HG03342 (cell line): Measurements from ENCODE around the gene DDIT3.
A peak's percentile ranks its signal among the peaks of the same experiment; 100 is the strongest.

Source experiments
- ATAC-seq: cut with Tn5 transposase; IDR thresholded peaks from one replicate; pipeline ENCODE4 v1.9.1; 2021; ENCODE audit warnings: mild to moderate bottlenecking, moderate library complexity; ENCODE audit not compliant: unreplicated experiment

Gene DDIT3

GRCh38 chr12:57487597-57488401 lies 32.5 kb downstream of the DDIT3 start, which contains the start of gene MARS1:
MARS1 (plus strand) TSS chr12:57488068; CDS start chr12:57488091, 23 bp downstream.
- ATAC-seq: peak; percentile 96

- ATAC-seq: no peak
Observed at GRCh38 chr12:57487055-57487596, 33.2 kb downstream of the DDIT3 start.

GRCh38 chr12:57485695-57486094 lies 34.6 kb downstream of the DDIT3 start:
- ATAC-seq: no peak

- ATAC-seq: no peak
Observed at GRCh38 chr12:57483466-57483865, 36.8 kb downstream of the DDIT3 start.

GRCh38 chr12:57481671-57482070 lies 38.6 kb downstream of the DDIT3 start:
- ATAC-seq: no peak

GRCh38 chr12:57479376-57480115 lies 40.8 kb downstream of the DDIT3 start, which contains the start of gene ARHGAP9:
ARHGAP9 (minus strand) TSS chr12:57479866; CDS start chr12:57479406, 460 bp downstream.
- peak; percentile 37 for ATAC-seq

- ATAC-seq: no peak
Observed at GRCh38 chr12:57479043-57479375, 41.3 kb downstream of the DDIT3 start.

GRCh38 chr12:57477710-57478681 lies 42.3 kb downstream of the DDIT3 start:
- ATAC-seq: peak; percentile 36

GRCh38 chr12:57476993-57477709 lies 43.2 kb downstream of the DDIT3 start:
- no peak for ATAC-seq

GRCh38 chr12:57476162-57476992 lies 43.9 kb downstream of the DDIT3 start:
- peak; percentile 48 for ATAC-seq

- no peak for ATAC-seq
Observed at GRCh38 chr12:57475271-57476161, 44.8 kb downstream of the DDIT3 start.

GRCh38 chr12:57474862-57475261 lies 45.5 kb downstream of the DDIT3 start:
- ATAC-seq: no peak

GRCh38 chr12:57474430-57474829 lies 45.9 kb downstream of the DDIT3 start:
- no peak for ATAC-seq

- ATAC-seq: no peak
Observed at GRCh38 chr12:57473886-57474285, 46.4 kb downstream of the DDIT3 start.

GRCh38 chr12:57473392-57473791 lies 46.9 kb downstream of the DDIT3 start:
- no peak for ATAC-seq

GRCh38 chr12:57472391-57472790 lies 47.9 kb downstream of the DDIT3 start:
- no peak for ATAC-seq

GRCh38 chr12:57471661-57472060 lies 48.7 kb downstream of the DDIT3 start:
- ATAC-seq: no peak
